Jurkat, Clone E6-1 (cell line): ENCODE data around the gene CCR3.

Experiments
- DNase-seq: peaks from one replicate; pipeline ENCODE4 v3.0.0-alpha.2; 2011; ENCODE audit warnings: low read depth, low spot score
- H3K4me3 ChIP-seq: 2 replicates; pipeline ENCODE4 v1.5.1; 2011; ENCODE audit warnings: mild to moderate bottlenecking, low read length, control low read depth, moderate library complexity

CCR3 gene

GRCh38 chr3:46215810-46216414 lies 26.3 kb upstream of the CCR3 start:
- H3K4me3 ChIP-seq, result no peak overlapping the region
- DNase-seq, result no peak

GRCh38 chr3:46218196-46218709 lies 24.0 kb upstream of the CCR3 start:
- H3K4me3 ChIP-seq, result no peak overlapping the region
- no peak for DNase-seq

- no peak for DNase-seq
- H3K4me3 ChIP-seq, result no peak overlapping the region
These were observed 20.9 kb upstream of the CCR3 start for GRCh38 chr3:46221391-46221790.

DNA sequence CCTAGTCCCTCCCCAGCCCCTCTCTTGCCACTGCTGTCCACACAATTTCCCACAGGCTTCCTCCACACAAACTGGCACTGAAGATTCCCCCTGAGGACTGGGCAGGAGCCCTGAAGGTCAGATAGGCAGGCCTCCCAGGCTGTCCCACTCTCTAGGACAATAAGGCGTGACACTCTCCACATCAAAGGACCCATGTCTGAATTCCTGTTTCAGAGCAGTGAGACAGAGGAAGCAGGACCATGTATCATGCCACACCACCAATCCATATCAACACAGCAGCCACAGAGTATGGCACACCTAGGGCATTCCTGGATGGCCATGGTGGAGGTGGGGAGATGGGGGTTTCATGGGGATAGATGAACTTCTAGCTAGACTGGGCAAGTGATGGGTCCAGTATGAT lies 20.3 kb upstream of the CCR3 start:
- no peak for DNase-seq
- no peak overlapping the region for H3K4me3 ChIP-seq

GRCh38 chr3:46222435-46223161 lies 19.7 kb upstream of the CCR3 start:
- DNase-seq, result no peak
- no peak overlapping the region for H3K4me3 ChIP-seq

DNA sequence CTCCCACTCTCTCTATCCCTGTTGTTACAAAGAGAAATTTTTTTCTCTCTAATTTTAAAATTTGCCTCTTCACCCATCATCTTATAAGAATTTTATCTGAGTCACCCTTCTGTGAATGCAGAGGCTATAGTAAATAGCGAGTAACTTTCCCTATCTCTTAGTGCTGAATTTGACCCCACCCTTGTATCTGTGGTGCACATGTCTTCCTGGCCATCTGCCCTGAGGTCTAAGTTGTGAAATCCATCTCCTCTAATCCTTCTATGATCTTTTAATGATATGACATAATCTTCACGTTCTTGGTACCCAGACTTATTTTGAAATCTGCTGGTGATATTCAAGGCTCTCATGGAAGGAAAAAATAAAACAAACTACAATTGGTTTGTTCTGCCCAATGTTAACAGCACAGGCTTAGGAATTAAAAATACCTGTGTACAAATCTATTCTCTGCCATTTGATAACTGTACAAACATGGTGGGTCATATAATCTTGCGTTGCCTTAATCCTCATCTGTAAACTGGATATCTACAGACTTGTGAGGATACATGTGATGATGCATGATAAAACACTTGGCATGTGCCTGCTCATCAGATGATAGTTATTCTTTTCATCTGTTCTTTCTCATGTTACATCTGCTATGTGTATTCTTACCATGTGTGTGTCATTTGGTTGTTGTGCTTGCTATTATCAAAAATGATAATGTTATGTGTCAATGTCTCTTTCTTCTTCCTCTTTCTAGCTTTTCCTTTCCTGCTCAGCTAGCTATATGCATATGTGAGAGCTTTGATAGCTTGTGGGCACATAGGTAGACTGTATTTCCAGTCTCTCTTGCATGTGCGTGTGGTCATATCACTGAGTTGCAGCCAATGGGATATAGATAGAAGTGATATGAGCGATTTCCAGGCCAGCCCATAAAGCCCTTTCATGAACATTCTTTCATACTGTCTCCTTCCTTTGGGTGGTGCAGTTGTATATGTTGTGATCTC lies 13.7 kb upstream of the CCR3 start:
- H3K4me3 ChIP-seq, result no peak overlapping the region
- no peak for DNase-seq

DNA sequence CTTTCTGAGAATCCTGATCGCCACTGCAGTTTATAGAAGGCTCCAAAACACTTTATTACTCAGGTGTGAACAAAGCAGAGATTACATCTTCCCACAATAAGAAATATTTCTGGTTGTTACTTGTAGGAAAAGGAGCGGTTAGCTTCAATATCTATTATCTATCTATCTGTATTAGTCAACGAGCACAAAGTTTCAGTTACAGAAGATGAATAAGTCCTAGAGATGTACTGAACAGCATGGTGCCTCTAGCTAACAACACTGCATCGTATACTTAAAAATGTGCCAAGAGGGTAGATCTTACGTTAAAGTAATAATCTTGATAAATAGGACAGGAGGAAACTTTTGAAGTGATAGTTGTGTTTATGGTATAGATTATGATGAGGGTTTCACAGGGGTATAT lies 10.9 kb upstream of the CCR3 start:
- H3K4me3 ChIP-seq, result no peak overlapping the region
- DNase-seq, result no peak

DNA sequence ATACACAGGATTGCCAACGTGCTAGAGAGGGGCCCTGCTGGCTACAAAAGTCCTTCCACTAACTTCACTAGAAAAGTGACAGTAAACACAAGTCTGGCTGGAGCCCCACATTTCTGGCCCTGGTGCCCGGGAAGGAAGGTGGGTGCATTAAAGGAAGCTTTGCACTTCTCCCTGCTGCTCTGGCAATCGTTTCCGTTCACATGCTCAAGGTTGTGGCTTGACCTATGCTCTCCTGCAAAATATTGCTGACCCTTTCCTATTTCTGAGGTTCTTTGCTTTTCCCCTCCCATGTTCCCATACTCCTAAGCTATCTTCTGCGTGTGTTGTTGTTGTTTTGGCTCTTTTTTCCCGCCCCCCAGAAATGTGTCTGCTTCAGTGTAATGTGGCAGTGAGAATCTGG lies 9.1 kb upstream of the CCR3 start:
- DNase-seq, result no peak
- no peak overlapping the region for H3K4me3 ChIP-seq

DNA sequence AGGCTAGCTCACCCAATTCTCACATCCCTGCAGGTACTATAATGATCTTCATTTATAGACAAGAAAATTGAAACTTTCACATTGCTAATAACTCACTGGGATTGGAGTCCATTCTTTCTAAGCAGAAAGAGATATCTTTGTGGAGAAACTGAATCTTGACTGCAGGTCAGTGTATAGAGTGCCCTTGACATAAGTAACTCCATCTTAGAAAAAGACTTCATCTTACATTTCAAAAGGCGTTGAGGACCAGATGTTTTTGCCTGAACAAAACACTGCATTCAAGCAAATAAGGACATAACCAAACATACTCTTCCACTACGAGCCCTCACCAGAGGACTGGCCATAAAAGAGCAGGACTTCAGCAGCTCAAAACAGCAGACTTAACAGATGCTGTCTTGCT lies 6.8 kb upstream of the CCR3 start:
- no peak for DNase-seq
- no peak overlapping the region for H3K4me3 ChIP-seq

DNA sequence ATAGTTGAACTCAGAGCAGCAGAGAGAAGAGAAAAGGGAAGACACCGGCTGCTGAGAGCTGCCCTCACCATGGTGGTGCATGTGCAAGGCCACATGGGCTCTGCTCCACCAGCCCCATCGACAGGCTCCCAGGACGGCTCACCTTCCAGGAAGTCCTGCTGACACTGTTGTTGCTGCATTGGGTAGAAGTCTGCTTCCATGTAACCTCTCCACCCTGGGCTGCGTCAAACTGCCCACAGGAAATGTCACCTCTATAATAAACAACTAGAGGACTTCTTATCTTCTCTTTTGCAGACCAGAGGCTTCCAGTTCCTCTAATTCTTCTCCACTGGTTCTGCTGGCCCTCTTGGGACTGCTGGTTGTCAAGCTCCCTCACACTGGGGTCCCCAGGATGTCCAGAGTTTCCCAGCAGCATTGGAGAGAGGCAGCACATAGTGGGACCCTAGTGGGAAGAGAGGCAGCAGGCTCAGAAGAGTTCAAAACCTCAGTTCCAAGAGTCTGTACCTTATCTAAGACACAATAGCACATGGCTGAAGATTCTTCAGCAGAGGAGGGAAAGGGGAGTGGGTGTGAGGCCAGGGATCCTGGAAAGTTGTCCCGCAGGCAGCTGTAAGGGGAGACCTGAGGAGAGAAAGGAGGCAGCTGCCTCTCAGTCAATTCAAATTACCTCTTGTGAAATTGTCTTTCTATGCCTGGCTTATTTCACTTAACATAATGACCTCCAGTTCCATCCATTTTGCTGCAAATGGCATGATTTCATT lies 5.8 kb upstream of the CCR3 start:
- DNase-seq, result no peak
- no peak overlapping the region for H3K4me3 ChIP-seq

- DNase-seq, result no peak
- H3K4me3 ChIP-seq, result no peak overlapping the region
These were observed 3.9 kb upstream of the CCR3 start for GRCh38 chr3:46238386-46238785.

DNA sequence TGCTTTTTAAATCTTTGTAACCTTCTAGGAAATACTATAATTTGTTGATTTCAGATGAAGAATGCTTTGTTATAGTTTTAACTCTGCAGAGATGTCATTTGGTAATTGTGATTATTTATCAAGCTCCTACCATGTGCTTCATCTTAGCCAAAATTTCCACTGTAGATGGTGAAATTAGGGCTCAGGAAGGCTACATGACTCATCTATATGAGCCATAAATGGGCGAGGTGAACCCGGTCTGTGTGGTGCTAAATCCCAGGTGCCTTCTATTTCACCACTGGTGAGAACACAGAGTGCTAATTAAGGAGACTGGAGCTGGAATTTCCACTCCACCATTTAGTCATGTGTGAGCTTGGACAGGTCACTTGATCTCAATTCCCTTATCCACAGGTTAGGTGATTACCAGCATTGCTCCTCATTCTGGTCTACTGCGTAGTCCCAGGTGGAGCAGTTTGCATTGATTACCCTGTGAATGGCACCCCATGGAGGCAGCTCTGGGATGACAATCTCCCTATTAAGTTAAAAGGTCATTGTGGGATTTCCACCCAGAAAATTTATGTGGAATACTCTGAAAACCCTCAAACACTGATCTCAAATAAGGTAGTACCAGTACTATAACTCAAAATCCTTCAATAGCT lies 2.8 kb upstream of the CCR3 start:
- H3K4me3 ChIP-seq, result no peak overlapping the region
- DNase-seq, result no peak

DNA sequence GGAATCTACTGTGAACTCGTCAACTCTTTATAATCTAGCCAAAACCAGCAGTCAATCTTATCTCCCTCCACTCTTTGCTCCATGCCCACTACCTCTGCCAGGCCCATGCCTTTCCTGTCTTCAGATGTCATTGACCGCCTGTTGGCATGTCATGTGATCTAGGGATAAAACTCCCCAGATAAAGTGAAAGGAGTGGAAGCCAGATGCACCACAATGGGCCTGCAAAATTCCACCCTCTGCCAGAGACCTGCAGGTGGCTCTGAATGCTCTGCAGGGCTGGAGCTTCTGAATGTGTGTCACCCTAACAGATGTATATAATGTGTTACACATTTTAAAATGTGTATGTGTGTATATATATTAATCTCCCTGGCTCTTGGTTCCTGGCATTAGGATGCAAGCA lies 2.3 kb upstream of the CCR3 start:
- no peak for DNase-seq
- no peak overlapping the region for H3K4me3 ChIP-seq

DNA sequence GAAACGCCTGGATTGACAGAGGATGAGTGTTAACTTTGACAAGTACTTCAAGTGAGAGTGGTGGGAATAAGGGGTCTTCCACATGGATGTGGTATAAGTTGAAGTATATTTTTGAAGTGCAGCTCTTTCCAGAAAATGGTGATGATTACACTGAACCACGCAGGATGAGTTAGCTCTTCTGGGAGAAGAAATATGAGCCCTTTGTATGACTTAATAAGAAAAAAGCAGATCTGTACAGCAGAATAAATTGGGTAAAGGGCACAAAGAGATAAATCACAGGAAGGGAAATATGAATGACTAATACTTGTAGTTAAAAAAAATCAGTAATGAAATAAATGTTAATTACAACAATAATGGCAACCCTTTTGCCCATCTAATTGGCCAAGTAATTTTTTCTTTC lies 1.3 kb downstream of the CCR3 start:
- no peak overlapping the region for H3K4me3 ChIP-seq
- DNase-seq, result no peak

- no peak overlapping the region for H3K4me3 ChIP-seq
- DNase-seq, result no peak
These were observed 2.9 kb downstream of the CCR3 start for GRCh38 chr3:46245146-46245545.

DNA sequence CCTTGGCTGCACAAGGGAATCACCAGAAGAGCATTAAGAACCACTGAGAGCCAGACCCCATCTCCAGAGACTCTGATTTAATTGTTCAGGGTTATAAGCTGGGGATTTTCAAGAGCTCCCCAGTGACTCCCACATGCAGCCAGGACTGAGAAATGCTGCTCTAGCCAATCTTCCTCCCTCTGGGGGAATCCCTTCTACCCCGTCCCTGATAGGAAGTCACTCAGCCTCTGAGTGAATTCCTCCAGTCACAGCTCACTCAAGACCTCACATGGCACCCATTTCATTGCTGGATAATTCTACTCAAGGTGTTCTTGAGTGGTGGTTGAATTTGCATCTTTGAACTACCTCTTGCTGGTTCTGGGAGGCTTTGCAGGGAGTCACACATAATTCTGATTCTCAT lies 10.7 kb downstream of the CCR3 start:
- H3K4me3 ChIP-seq, result no peak overlapping the region
- no peak for DNase-seq

- H3K4me3 ChIP-seq, result no peak overlapping the region
- DNase-seq, result no peak
These were observed 16.3 kb downstream of the CCR3 start for GRCh38 chr3:46258525-46258924.

- H3K4me3 ChIP-seq, result no peak overlapping the region
These were observed 19.8 kb downstream of the CCR3 start for GRCh38 chr3:46261926-46262594.

More at GRCh38 chr3:46261926-46262594, 19.8 kb downstream of the CCR3 start:
- no peak for DNase-seq
